Endothelial cell (in vitro differentiated cells): ENCODE measurements around the gene AP1G2. TPM values are rescaled to one million over a fixed set of nuclear protein-coding genes. Genes with fewer than 3 reads are reported as not detected.

ENCODE experiments used
- DNase-seq: peaks from one replicate; pipeline ENCODE4 v3.0.0; 2021; ENCODE audit warnings: low spot score
- H3K27ac Mint-ChIP-seq: one replicate; pipeline ENCODE4 v1.8.0; 2021; ENCODE audit warnings: mixed read lengths, inconsistent platforms; ENCODE audit not compliant: unreplicated experiment
- H3K27me3 Mint-ChIP-seq: one replicate; pipeline ENCODE4 v1.8.0; 2021; ENCODE audit warnings: mild to moderate bottlenecking, moderate library complexity, mixed read lengths, inconsistent platforms; ENCODE audit not compliant: unreplicated experiment
- H3K36me3 Mint-ChIP-seq: one replicate; pipeline ENCODE4 v1.8.0; 2021; ENCODE audit warnings: mild to moderate bottlenecking, low read depth, mixed read lengths, inconsistent platforms; ENCODE audit not compliant: unreplicated experiment
- H3K4me1 Mint-ChIP-seq: one replicate; pipeline ENCODE4 v1.8.0; 2021; ENCODE audit warnings: mild to moderate bottlenecking, mixed read lengths, inconsistent platforms; ENCODE audit not compliant: unreplicated experiment
- H3K4me3 Mint-ChIP-seq: one replicate; pipeline ENCODE4 v1.8.0; 2021; ENCODE audit warnings: mild to moderate bottlenecking, mixed read lengths, inconsistent platforms; ENCODE audit not compliant: unreplicated experiment
- H3K9me3 Mint-ChIP-seq: one replicate; pipeline ENCODE4 v1.8.0; 2021; ENCODE audit warnings: mixed read lengths, inconsistent platforms; ENCODE audit not compliant: unreplicated experiment
- CTCF ChIP-seq: fragments of 200-600 bp; sonication (generic); IDR thresholded peaks from one replicate; pipeline ENCODE4 v1.5.0; 2021; ENCODE audit warnings: antibody characterized with exemption; ENCODE audit not compliant: unreplicated experiment
- total RNA-seq: library from RNA; stranded (reverse); fragmentation: NEBNext Ultra II Directional; extraction: Animal tissue kit (Norgen Biotek cat#: 25700); gene quantifications from one replicate; pipeline ENCODE4 v1.2.1, GENCODE V29; 2021; ENCODE audit not compliant: unreplicated experiment

The AP1G2 gene
- total RNA-seq, 1 donor from 2014 or later: 134 TPM

DNA sequence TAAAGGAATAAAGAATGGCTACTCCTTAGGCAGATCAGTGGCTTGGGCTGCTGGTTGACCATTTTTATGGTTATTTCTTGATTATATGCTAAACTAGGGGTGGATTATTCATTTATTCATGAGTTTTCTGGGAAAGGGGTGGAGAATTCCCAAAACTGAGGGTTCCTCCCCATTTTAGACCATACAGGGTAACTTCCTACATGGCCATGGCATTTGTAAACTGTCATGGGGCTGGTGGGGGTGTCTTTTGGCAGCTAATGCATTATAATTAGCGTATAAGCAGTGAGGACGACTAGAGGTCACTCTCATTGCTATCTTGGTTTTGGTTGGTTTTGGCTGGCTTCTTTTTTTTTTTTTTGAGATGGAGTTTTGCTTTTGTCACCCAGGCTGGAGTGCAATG, 36.6 kb upstream of the AP1G2 start:
- H3K4me1 Mint-ChIP-seq: no peaks in the 10 kb centered on the region
- H3K4me3 Mint-ChIP-seq: no peak overlapping the region
- peaks cover 2% of the 10 kb centered on the region for H3K9me3 Mint-ChIP-seq

GRCh38 chr14:23603103-23603502, 35.5 kb upstream of the AP1G2 start:
- no peak for DNase-seq
- Mint-ChIP-seq H3K27me3 (peaks cover 1% of the 10 kb centered on the region), H3K36me3 (no peaks in the 10 kb centered on the region), H3K9me3 (no peaks in the 10 kb centered on the region), H3K4me1 (no peaks in the 10 kb centered on the region), H3K27ac (no peak overlapping the region), H3K4me3 (no peak overlapping the region)
- no peak for TF ChIP-seq CTCF

More for the DNA sequence above, 36.6 kb upstream of the AP1G2 start:
- TF ChIP-seq CTCF: no peak
- no peak for DNase-seq
- no peak overlapping the region for H3K27ac Mint-ChIP-seq
- H3K27me3 Mint-ChIP-seq: peaks cover 1% of the 10 kb centered on the region
- H3K36me3 Mint-ChIP-seq: peaks cover 1% of the 10 kb centered on the region

GRCh38 chr14:23602181-23603095, 34.8 kb upstream of the AP1G2 start:
- Mint-ChIP-seq H3K9me3 (no peaks in the 10 kb centered on the region), H3K4me1 (no peaks in the 10 kb centered on the region), H3K27me3 (peaks cover 1% of the 10 kb centered on the region), H3K27ac (no peak overlapping the region), H3K4me3 (no peak overlapping the region), H3K36me3 (no peaks in the 10 kb centered on the region)
- no peak for TF ChIP-seq CTCF
- no peak for DNase-seq

- no peaks in the 10 kb centered on the region for H3K36me3 Mint-ChIP-seq
- no peaks in the 10 kb centered on the region for H3K4me1 Mint-ChIP-seq
- no peak overlapping the region for H3K27ac Mint-ChIP-seq
- no peak for DNase-seq
- H3K27me3 Mint-ChIP-seq: peaks cover 1% of the 10 kb centered on the region
- no peak for TF ChIP-seq CTCF
- H3K4me3 Mint-ChIP-seq: no peak overlapping the region
- no peaks in the 10 kb centered on the region for H3K9me3 Mint-ChIP-seq
Measured at GRCh38 chr14:23601845-23602180, 34.2 kb upstream of the AP1G2 start.

- Mint-ChIP-seq H3K9me3 (no peaks in the 10 kb centered on the region), H3K27ac (no peak overlapping the region), H3K4me3 (no peak overlapping the region), H3K27me3 (peaks cover 1% of the 10 kb centered on the region), H3K4me1 (no peaks in the 10 kb centered on the region), H3K36me3 (no peaks in the 10 kb centered on the region)
- no peak for DNase-seq
- no peak for TF ChIP-seq CTCF
Measured at GRCh38 chr14:23601424-23601823, 33.8 kb upstream of the AP1G2 start.
